K562 (cell line): ENCODE data around the gene BZW2. TPM values are rescaled to one million over a fixed set of nuclear protein-coding genes. Genes with fewer than 3 reads are reported as not detected.

ENCODE experiments used
- ATAC-seq: fragments of 200-7000 bp; cut with Tn5 transposase; 3 replicates; pipeline ENCODE4 v1.9.1; 2020; ENCODE audit warnings: moderate library complexity
- BruUV-seq: library from RNA; stranded (reverse); fragments of 400-500 nt; replicated peaks from 2 replicates; lab custom pipeline; 2021; lab: Mats Ljungman, UMichigan
- CTCF ChIA-PET: fragments of 300-600 bp; formaldehyde crosslinking; extraction: SDS; loops from one replicate; lab custom pipeline; 2021; ENCODE audit warnings: low intra/inter-chr PET ratio; lab: Yijun Ruan, JAX
- POLR2A ChIA-PET: fragments of 300-600, 350-650 bp; sonication (Branson Sonifier 250); formaldehyde crosslinking; extraction: SDS; loops from one replicate; lab custom pipeline; 2021; ENCODE audit warnings: antibody characterized with exemption, inconsistent platforms; lab: Yijun Ruan, JAX
- DNase-seq, 4 experiments: peaks; one replicate each; pipeline versions ENCODE4 v3.0.0 to v3.0.0-alpha.2; 2011 to 2018; ENCODE audit warnings: low spot score in 3 of 4, mixed read lengths in 3 of 4; ENCODE audit errors: extremely low read depth in 1 of 4
- FAIRE-seq: peaks from 2 replicates; lab custom pipeline; 2011; peaks lifted over from hg19 to GRCh38; lab: Jason Lieb, UNC
- H2AFZ ChIP-seq: 2 replicates; pipeline ENCODE4 v1.6.0; 2011; ENCODE audit warnings: low read depth, low read length, control low read depth, inconsistent platforms
- H3K27ac ChIP-seq: fragments of 200-600 bp; 3 replicates; pipeline ENCODE4 v1.8.0; 2011; ENCODE audit warnings: low read depth, mild to moderate bottlenecking, control low read depth, inconsistent platforms, low read length, moderate library complexity, mixed read lengths; ENCODE audit errors: extremely low read depth
- H3K27me3 ChIP-seq, 2 experiments: fragments of 300-600 bp in 1 of 2; 2 replicates in 1 of 2; 3 replicates in 1 of 2; pipeline versions ENCODE4 v1.6.0 to v1.8.0; 2011; ENCODE audit warnings: inconsistent platforms in 2 of 2, low read length in 2 of 2, mild to moderate bottlenecking in 1 of 2, mixed read lengths in 1 of 2, moderate library complexity in 1 of 2; ENCODE audit not compliant: control insufficient read depth in 2 of 2, insufficient read depth in 2 of 2
- H3K36me3 ChIP-seq: fragments of 300-600 bp; 3 replicates; pipeline ENCODE4 v1.8.0; 2011; ENCODE audit warnings: mild to moderate bottlenecking, low read length, inconsistent platforms; ENCODE audit not compliant: control insufficient read depth, insufficient read depth
- H3K4me1 ChIP-seq, 2 experiments: fragments of 200-600 bp in 1 of 2; replicated peaks in 1 of 2; 2 replicates in 1 of 2; 3 replicates in 1 of 2; pipeline versions ENCODE4 v1.5.1 to v1.8.0; 2011; ENCODE audit warnings: inconsistent platforms in 2 of 2, low read length in 2 of 2, mild to moderate bottlenecking in 1 of 2, mixed read lengths in 1 of 2, moderate library complexity in 1 of 2; ENCODE audit not compliant: control insufficient read depth in 2 of 2, insufficient read depth in 2 of 2
- H3K4me2 ChIP-seq: 2 replicates; pipeline ENCODE4 v1.6.1; 2011; ENCODE audit warnings: low read length, control low read depth, inconsistent platforms, mixed read lengths; ENCODE audit not compliant: insufficient read depth
- H3K4me3 ChIP-seq: fragments of 200-600 bp; sonication (generic), shearing (Covaris generic); 2 replicates; pipeline ENCODE4 v1.5.1; 2016; ENCODE audit warnings: control low read depth, inconsistent platforms
- H3K79me2 ChIP-seq: fragments of 200-600 bp; 3 replicates; pipeline ENCODE4 v1.8.0; 2011; ENCODE audit warnings: low read length, inconsistent platforms; ENCODE audit not compliant: control insufficient read depth, insufficient read depth
- H3K9ac ChIP-seq, 2 experiments: 2 replicates each; pipeline versions ENCODE4 v1.6.0 to v1.6.1; 2011; ENCODE audit warnings: low read depth in 2 of 2, low read length in 2 of 2, control low read depth in 1 of 2, inconsistent platforms in 1 of 2, mild to moderate bottlenecking in 1 of 2, mixed read lengths in 1 of 2; ENCODE audit not compliant: insufficient read depth in 1 of 2
- H3K9me1 ChIP-seq: one replicate; pipeline ENCODE4 v1.6.0; 2011; ENCODE audit warnings: inconsistent platforms, mild to moderate bottlenecking, low read length, moderate library complexity; ENCODE audit not compliant: control insufficient read depth, insufficient read depth
- H3K9me3 ChIP-seq: replicated peaks from 2 replicates; pipeline ENCODE4 v1.5.1; 2011; ENCODE audit warnings: low read depth, low read length, inconsistent platforms; ENCODE audit not compliant: control insufficient read depth, insufficient read depth
- H4K20me1 ChIP-seq: replicated peaks from 2 replicates; pipeline ENCODE4 v1.6.1; 2011; ENCODE audit warnings: low read length, inconsistent platforms, mixed read lengths; ENCODE audit not compliant: control insufficient read depth, insufficient read depth
- CREB3 ChIP-seq: fragments of 450-650 bp; conservative IDR thresholded peaks from 2 replicates; pipeline ENCODE4 v1.6.1; 2016; ENCODE audit warnings: missing genetic modification characterization, low read depth, mild to moderate bottlenecking, missing compliant biosample characterization, moderate library complexity
- CREM ChIP-seq: IDR thresholded peaks from 2 replicates; pipeline ENCODE4 v1.6.1; 2014; ENCODE audit warnings: antibody characterized with exemption, low read depth
- CSDE1 ChIP-seq, 2 experiments: fragments of 450-650 bp; IDR thresholded peaks; 2 replicates each; pipeline ENCODE4 v1.6.1; 2016; ENCODE audit warnings: mild to moderate bottlenecking in 1 of 2
- E2F1 ChIP-seq: sonication (generic); formaldehyde crosslinking; IDR thresholded peaks from 2 replicates; pipeline ENCODE4 v1.8.1; 2023; ENCODE audit warnings: mild to moderate bottlenecking, missing genetic modification reagents, moderate library complexity
- E2F6 ChIP-seq, 2 experiments: IDR thresholded peaks; 2 replicates each; pipeline ENCODE4 v1.6.1; 2011; ENCODE audit warnings: borderline replicate concordance in 1 of 2, control low read depth in 1 of 2, low read depth in 1 of 2, low read length in 1 of 2, mild to moderate bottlenecking in 1 of 2, mixed read lengths in 1 of 2, moderate library complexity in 1 of 2; ENCODE audit not compliant: insufficient read depth in 1 of 2, insufficient read length in 1 of 2, poor library complexity in 1 of 2, severe bottlenecking in 1 of 2; ENCODE audit errors: extremely low read depth in 1 of 2
- FOS ChIP-seq: IDR thresholded peaks from 3 replicates; pipeline ENCODE4 v1.6.1; 2011; ENCODE audit not compliant: insufficient read length; ENCODE audit errors: extremely low read depth
- MLLT1 ChIP-seq, 2 experiments: fragments of 450-650 bp; IDR thresholded peaks; 2 replicates each; pipeline ENCODE4 v1.6.1; 2016
- NKRF ChIP-seq: fragments of 450-650 bp; IDR thresholded peaks from 2 replicates; pipeline ENCODE4 v1.6.1; 2016; ENCODE audit warnings: borderline replicate concordance
- SOX6 ChIP-seq: fragments of 450-650 bp; IDR thresholded peaks from 2 replicates; pipeline ENCODE4 v1.6.1; 2014; ENCODE audit warnings: mild to moderate bottlenecking
- TAF1 ChIP-seq: IDR thresholded peaks from 2 replicates; pipeline ENCODE4 v1.6.1; 2011; ENCODE audit warnings: mild to moderate bottlenecking, low read length, moderate library complexity; ENCODE audit not compliant: insufficient read depth, control insufficient read depth, severe bottlenecking; ENCODE audit errors: extremely low read depth
- TBP ChIP-seq: optimal IDR thresholded peaks from 2 replicates; pipeline ENCODE3; 2011; ENCODE audit warnings: low read depth, low read length, improper control_type of control experiment
- ZNF766 ChIP-seq: fragments of 200-800 bp; sonication (Bioruptor generic); conservative IDR thresholded peaks from 2 replicates; pipeline ENCODE4 v1.6.1; 2016; ENCODE audit warnings: missing genetic modification characterization, missing compliant biosample characterization
- WGBS: fragments of 100-300 bp; shearing (Covaris generic); methylation state at CpG from one replicate; pipeline ENCODE4 v1.1.6; 2016; ENCODE audit warnings: low coverage, mixed read lengths; ENCODE audit not compliant: insufficient coverage; ENCODE audit errors: missing lambda C conversion rate; 5-methylcytosine and 5-hydroxymethylcytosine counted together
- in situ Hi-C: fragments of 300-500 bp; cut with MboI; formaldehyde crosslinking; loops from 4 replicates; pipeline ENCODE4 v1.15.0; 2018; ENCODE audit warnings: inconsistent platforms, mixed read lengths
- intact Hi-C: fragments of 100-400 bp; cut with micrococcal nuclease; formaldehyde crosslinking; loops from 2 replicates; pipeline ENCODE4 v1.14.2; 2022
- polyA plus RNA-seq, 8 experiments: library from polyadenylated mRNA; depleted of rRNA in 4 of 8; stranded (reverse) in 5 of 8; unstranded in 3 of 8; fragments of >200 nt; fragmentation: Nextera tagmentation in 2 of 8; fragmentation: Illumina TruSeq in 1 of 8; extraction: Ambion mirVana in 2 of 8; extraction: Trizol in 1 of 8; gene quantifications; 2 replicates each; pipeline versions ENCODE4 v1.2.1 to v1.2.3, GENCODE V29; 2011 to 2014; ENCODE audit warnings: inconsistent platforms in 1 of 8, missing spikeins in 1 of 8
- total RNA-seq, 7 experiments: library from RNA; depleted of rRNA in 6 of 7; stranded (reverse); fragments of >200 nt in 6 of 7; fragmentation: Illumina TruSeq in 2 of 7; extraction: Trizol in 2 of 7; gene quantifications; 2 replicates each; pipeline versions ENCODE4 v1.2.1 to v1.2.3, GENCODE V29; 2011 to 2021; ENCODE audit warnings: low replicate concordance in 1 of 7

BZW2 gene
- total and polyA plus RNA-seq, 9 of the 15 experiments (the other 6 are each of a cell fraction or from before 2014, with no cell fraction given), result 140 to 316 (median 173) TPM

- in situ Hi-C loops, result no loop called here
- Histone ChIP-seq H3K27me3 (no peaks in the 10 kb centered on the region), H3K9ac (peak within 1 kb of the TSS; percentile 54 to 97), H3K27ac (peak within 1 kb of the TSS; percentile 63), H3K36me3 (no peaks in the 10 kb centered on the region; the same call in 2 of the 3 replicates), H3K4me3 (peak within 1 kb of the TSS; percentile 72), H4K20me1 (no peaks in the 10 kb centered on the region), H3K4me2 (peak within 1 kb of the TSS; percentile 92), H3K9me3 (no peaks in the 10 kb centered on the region), H3K4me1 (peaks cover 9 to 11% of the 10 kb centered on the region in 2 experiments; a peak in 4 of 5 replicates), H3K79me2 (peaks cover 39% of the 10 kb centered on the region), H3K9me1 (no peaks in the 10 kb centered on the region), H2AFZ (peak within 1 kb of the TSS; percentile 87)
- ChIA-PET CTCF (no interaction called here), POLR2A (interaction anchor here (2.2 kb wide), 1 partner anchor 9 kb away, joined by 8 read pairs; no protein-coding TSS in a partner anchor)
- DNase-seq, result peak; percentile 93 to 96 (median 94)
- intact Hi-C loops, result loop anchor here (5.0 to 10.0 kb wide), 4 partner anchors 49 to 489 kb away; partner anchors contain the start of genes ANKMY2, BZW2 and CRPPA
- no TSS peak for BruUV-seq
- 6% methylated on average over 28 of the region's 48 CpGs for WGBS
- ATAC-seq, result peak; percentile 93
- peak; percentile 77 for FAIRE-seq
- TF ChIP-seq ZNF766 (CRISPR knock-in tag) (peak; percentile 50; the same call in 1 of the 2 replicates), NKRF (peak; percentile 42; the same call in 1 of the 2 replicates), TBP (peak; percentile 55), E2F1 (CRISPR knock-in tag) (no peak), FOS (peak; percentile 21), CSDE1 (IDR thresholded peaks at IDR 0.05) (peak in 1 of 2 experiments; percentile 20; a peak in 1 of 4 replicates), SOX6 (peak; percentile 56), MLLT1 (IDR thresholded peaks at IDR 0.05) (peak in 1 of 2 experiments; percentile 57; a peak in 1 of 4 replicates), CREM (peak; percentile 91), CREB3 (peak; percentile 84; the same call in 1 of the 2 replicates), E2F6 (IDR thresholded peaks at IDR 0.05; ENCODE audit: borderline replicate concordance in 1 of 2, extremely low read depth in 1 of 2, insufficient read depth in 1 of 2, insufficient read length in 1 of 2, low read depth in 1 of 2, low read length in 1 of 2, poor library complexity in 1 of 2, severe bottlenecking in 1 of 2) (no peak), TAF1 (peak; percentile 37)
Observed at GRCh38 chr7:16753102-16753931, 107.3 kb downstream of the BZW2 start, which contains the start of gene TSPAN13. Gene TSPAN13, plus strand, starts transcription at chr7:16753755. Its CDS starts 213 bp downstream, at chr7:16753968.
